GM23248 (cell line): ENCODE data around the gene CEP63. TPM values are rescaled to one million over a fixed set of nuclear protein-coding genes. Genes with fewer than 3 reads are reported as not detected.
A peak's percentile ranks its signal among the peaks of the same experiment; 100 is the strongest.

Experiments used
- DNase-seq: peaks from one replicate; pipeline ENCODE4 v3.0.0-alpha.2; 2015
- H2AFZ ChIP-seq: fragments of 200-600 bp; sonication (generic); 2 replicates; pipeline ENCODE4 v1.6.1; 2016; ENCODE audit warnings: antibody characterized with exemption
- H3F3A ChIP-seq: fragments of 200-600 bp; sonication (generic); 2 replicates; pipeline ENCODE4 v1.6.1; 2016; ENCODE audit warnings: mild to moderate bottlenecking, antibody characterized with exemption, mixed run types; ENCODE audit not compliant: insufficient read depth
- H3K27ac ChIP-seq: fragments of 200-600 bp; sonication (generic); 2 replicates; pipeline ENCODE4 v1.5.1; 2016; ENCODE audit warnings: mild to moderate bottlenecking
- H3K27me3 ChIP-seq: fragments of 200-600 bp; sonication (generic); replicated peaks from 2 replicates; pipeline ENCODE4 v1.6.1; 2016; ENCODE audit warnings: mild to moderate bottlenecking; ENCODE audit not compliant: insufficient read depth
- H3K36me3 ChIP-seq: fragments of 200-600 bp; sonication (generic); 2 replicates; pipeline ENCODE4 v1.6.1; 2016; ENCODE audit warnings: low read depth, mild to moderate bottlenecking
- H3K4me1 ChIP-seq: fragments of 200-600 bp; sonication (generic); 2 replicates; pipeline ENCODE4 v1.6.1; 2016; ENCODE audit warnings: mild to moderate bottlenecking; ENCODE audit not compliant: insufficient read depth
- H3K4me2 ChIP-seq: fragments of 200-600 bp; sonication (generic); one replicate; pipeline ENCODE4 v1.6.1; 2016; ENCODE audit warnings: mild to moderate bottlenecking; ENCODE audit not compliant: unreplicated experiment
- H3K4me3 ChIP-seq: fragments of 200-600 bp; sonication (generic); 2 replicates; pipeline ENCODE4 v1.5.1; 2016; ENCODE audit warnings: mild to moderate bottlenecking
- H3K79me2 ChIP-seq: fragments of 200-600 bp; sonication (generic); 2 replicates; pipeline ENCODE4 v1.6.1; 2016; ENCODE audit warnings: mild to moderate bottlenecking; ENCODE audit not compliant: insufficient read depth
- H3K9ac ChIP-seq: fragments of 200-600 bp; sonication (generic); 2 replicates; pipeline ENCODE4 v1.6.1; 2016; ENCODE audit warnings: mild to moderate bottlenecking
- H3K9me2 ChIP-seq: fragments of 200-600 bp; sonication (generic); 2 replicates; pipeline ENCODE4 v1.6.1; 2016; ENCODE audit warnings: mixed run types, mild to moderate bottlenecking, moderate library complexity; ENCODE audit not compliant: insufficient read depth
- H3K9me3 ChIP-seq: fragments of 200-600 bp; sonication (generic); one replicate; pipeline ENCODE4 v1.6.1; 2017; ENCODE audit warnings: low read depth
- H4K20me1 ChIP-seq: fragments of 200-600 bp; sonication (generic); 2 replicates; pipeline ENCODE4 v1.6.0; 2016; ENCODE audit not compliant: insufficient read depth
- EZH2 ChIP-seq: fragments of 200-600 bp; sonication (generic); IDR thresholded peaks from 2 replicates; pipeline ENCODE4 v1.6.1; 2018; ENCODE audit warnings: antibody characterized with exemption, mild to moderate bottlenecking; ENCODE audit not compliant: insufficient read depth, poor library complexity, severe bottlenecking
- EZH2phosphoT487 ChIP-seq: fragments of 200-600 bp; sonication (generic); IDR thresholded peaks from 2 replicates; pipeline ENCODE4 v1.6.1; 2018; ENCODE audit warnings: antibody characterized with exemption, moderate library complexity, mild to moderate bottlenecking, low read depth; ENCODE audit not compliant: insufficient read depth
- WGBS, 2 experiments: methylation state at CpG; one replicate each; pipeline ENCODE4 v1.1.6; 2015 to 2017; ENCODE audit warnings: low lambda C conversion rate in 2 of 2, low coverage in 1 of 2; ENCODE audit errors: missing lambda C conversion rate in 2 of 2; 5-methylcytosine and 5-hydroxymethylcytosine counted together
- in situ Hi-C: fragments of 300-500 bp; cut with MboI; formaldehyde crosslinking; loops from 2 replicates; pipeline ENCODE4 v1.15.0; 2020
- polyA plus RNA-seq: library from polyadenylated mRNA; unstranded; fragments of >200 nt; fragmentation: Nextera tagmentation; extraction: Ambion mirVana; gene quantifications from 2 replicates; pipeline ENCODE4 v1.2.1, GENCODE V29; 2016
- total RNA-seq: library from RNA; depleted of rRNA; stranded (reverse); fragments of >200 nt; shearing (Covaris generic); gene quantifications from 2 replicates; pipeline ENCODE4 v1.2.3, GENCODE V29; 2014

Gene CEP63
- total and polyA plus RNA-seq, 2 experiments from 2014 or later = 21.0 to 29.7 TPM

- in situ Hi-C loops = loop anchor here (25.0 kb wide), 1 partner anchor 548 kb away; no protein-coding TSS in a partner anchor
- peaks cover 78% of the 10 kb centered on the region for H3K79me2 ChIP-seq
Measured at GRCh38 chr3:134485075-134485717, 661 bp upstream of the CEP63 start.

GRCh38 chr3:134486577-134487041, 752 bp downstream of the CEP63 start:
- Histone ChIP-seq H3K4me3 (peak overlapping the region; percentile 89), H3K9me2 (no peaks in the 10 kb centered on the region), H3K9me3 (no peaks in the 10 kb centered on the region), H2AFZ (peak overlapping the region; percentile 47), H3K36me3 (peaks cover 4% of the 10 kb centered on the region; the same call in 1 of the 2 replicates), H3K27ac (peak overlapping the region; percentile 98), H3K4me2 (peak overlapping the region; percentile 98), H3K9ac (peak overlapping the region; percentile 98), H3K79me2 (peaks cover 78% of the 10 kb centered on the region), H3F3A (peaks cover 47% of the 10 kb centered on the region), H3K27me3 (no peaks in the 10 kb centered on the region), H4K20me1 (no peaks in the 10 kb centered on the region), H3K4me1 (peaks cover 45% of the 10 kb centered on the region)
- 2 to 3% methylated on average over 17 of the region's 17 CpGs for WGBS, 2 experiments
- TF ChIP-seq EZH2phosphoT487 (no peak), EZH2 (no peak)
- peak; percentile 72 for DNase-seq
- in situ Hi-C loops = loop anchor here (25.0 kb wide), 1 partner anchor 549 kb away; no protein-coding TSS in a partner anchor

More at GRCh38 chr3:134485075-134485717, 661 bp upstream of the CEP63 start:
- H3K9me3 ChIP-seq = no peaks in the 10 kb centered on the region
- TF ChIP-seq EZH2phosphoT487 (no peak), EZH2 (no peak)
- H3K4me3 ChIP-seq = peak overlapping the region; percentile 89
- 2 to 3% methylated on average over 24 of the region's 24 CpGs for WGBS, 2 experiments
- no peaks in the 10 kb centered on the region for H3K27me3 ChIP-seq
- H3K36me3 ChIP-seq = peaks cover 12% of the 10 kb centered on the region; the same call in 1 of the 2 replicates
- H3K4me2 ChIP-seq = peak overlapping the region; percentile 98
- H3K4me1 ChIP-seq = peaks cover 57% of the 10 kb centered on the region
- DNase-seq = peak; percentile 49
- H3K9me2 ChIP-seq = no peaks in the 10 kb centered on the region
- H3K9ac ChIP-seq = peak overlapping the region; percentile 98
- H4K20me1 ChIP-seq = no peaks in the 10 kb centered on the region
- H3K27ac ChIP-seq = peak overlapping the region; percentile 98
- peaks cover 47% of the 10 kb centered on the region for H3F3A ChIP-seq
- peak overlapping the region; percentile 62 for H2AFZ ChIP-seq

DNA sequence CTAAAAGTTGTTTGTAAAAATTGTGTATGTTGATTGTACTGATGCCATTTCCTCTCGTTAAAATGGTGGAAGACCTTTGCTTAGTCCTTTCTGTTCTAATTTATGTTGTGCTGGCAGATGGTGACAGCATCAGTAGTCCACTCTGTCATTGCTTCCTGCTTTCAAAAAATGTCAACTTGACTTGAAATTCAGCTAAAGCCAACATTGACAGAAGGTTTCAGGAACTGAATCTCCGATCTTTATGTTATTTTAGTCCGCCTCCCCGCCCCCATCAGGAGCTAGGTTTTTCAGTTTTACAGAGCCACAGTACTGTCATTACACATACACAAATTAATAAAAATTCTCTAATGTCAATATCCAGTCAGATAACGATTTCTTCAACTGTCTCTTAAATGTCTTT, 1.5 kb downstream of the CEP63 start:
- no peak for DNase-seq
- no peaks in the 10 kb centered on the region for H3K9me3 ChIP-seq
- H3K9me2 ChIP-seq = no peaks in the 10 kb centered on the region
- in situ Hi-C loops = loop anchor here (25.0 kb wide), 1 partner anchor 550 kb away; no protein-coding TSS in a partner anchor
- TF ChIP-seq EZH2phosphoT487 (no peak), EZH2 (no peak)
- H3K9ac ChIP-seq = peak overlapping the region; percentile 98
- 0 out of 2 replicates have a peak overlapping the region, but pooled peaks have one; percentile 47 for H2AFZ ChIP-seq
- H3K4me3 ChIP-seq = peak overlapping the region; percentile 89
- peaks cover 37% of the 10 kb centered on the region for H3K4me1 ChIP-seq
- H3K27me3 ChIP-seq = no peaks in the 10 kb centered on the region
- no peaks in the 10 kb centered on the region for H4K20me1 ChIP-seq
- peaks cover 78% of the 10 kb centered on the region for H3K79me2 ChIP-seq
- peaks cover 39% of the 10 kb centered on the region for H3F3A ChIP-seq
- no peaks in the 10 kb centered on the region for H3K36me3 ChIP-seq
- H3K27ac ChIP-seq = peak overlapping the region; percentile 98
- WGBS, 2 experiments = 52% methylated on average over 5 of the region's 5 CpGs
- H3K4me2 ChIP-seq = peak overlapping the region; percentile 98

DNA sequence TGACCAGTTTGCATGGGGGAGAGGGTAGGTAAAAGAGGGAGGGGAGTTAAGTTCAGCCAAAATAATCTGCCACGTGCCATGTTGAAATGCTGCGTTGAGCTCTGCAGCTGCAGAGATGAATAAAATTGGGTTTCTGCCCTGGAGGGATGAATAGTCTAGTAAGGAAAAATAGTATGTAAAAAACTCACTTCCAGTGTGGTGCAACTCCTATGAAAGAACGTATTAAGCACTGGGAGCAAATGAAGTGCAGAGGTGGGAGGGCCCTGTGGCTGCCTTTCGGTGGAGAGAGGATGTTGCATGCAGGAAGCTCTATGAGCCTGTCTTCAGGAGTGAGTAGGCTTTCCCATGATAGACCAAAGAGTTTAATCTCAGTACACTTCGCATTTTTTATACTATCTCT, 8.6 kb downstream of the CEP63 start:
- Histone ChIP-seq H3K36me3 (0 out of 2 replicates have a peak, but pooled peaks cover 6% of the 10 kb centered on the region), H3K79me2 (peaks cover 95% of the 10 kb centered on the region), H3K4me3 (no peak overlapping the region), H3K27ac (no peak overlapping the region), H3F3A (peaks cover 4% of the 10 kb centered on the region), H3K4me2 (no peak overlapping the region), H3K27me3 (no peaks in the 10 kb centered on the region), H3K9ac (no peak overlapping the region), H3K4me1 (no peaks in the 10 kb centered on the region), H2AFZ (no peak overlapping the region), H4K20me1 (no peaks in the 10 kb centered on the region), H3K9me2 (no peaks in the 10 kb centered on the region; the same call in 1 of the 2 replicates), H3K9me3 (no peaks in the 10 kb centered on the region)
- in situ Hi-C loops = loop anchor here (25.0 kb wide), 1 partner anchor 557 kb away; no protein-coding TSS in a partner anchor
- WGBS, 2 experiments = 91 to 92% methylated on average over 5 of the region's 5 CpGs
- no peak for TF ChIP-seq EZH2phosphoT487
- TF ChIP-seq EZH2 = no peak
- no peak for DNase-seq
